Measurements from ENCODE around the gene ADCY9.

The ADCY9 gene

DNA sequence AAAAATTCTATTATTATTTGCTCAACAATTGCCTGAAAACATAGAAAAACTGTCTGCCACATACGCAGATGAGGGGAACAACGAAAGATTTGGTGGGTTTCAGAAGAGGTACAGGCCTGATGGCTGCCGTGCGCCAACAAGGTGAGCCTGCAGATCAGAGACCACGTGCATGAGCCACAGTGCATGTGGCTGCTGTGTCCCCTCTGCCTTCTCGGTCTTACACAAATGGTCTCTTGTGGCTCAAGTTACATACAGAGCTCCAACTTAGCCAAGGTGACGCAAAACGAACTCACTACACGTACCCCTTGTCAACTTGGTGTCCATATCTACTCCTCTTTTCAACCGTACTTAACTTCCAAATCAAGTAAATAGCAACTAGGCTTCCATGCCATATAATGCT, 82.3 kb downstream of the ADCY9 start:
- H3K4me3 ChIP-seq (ENCODE audit: low read length), result no peak overlapping the region
- no peak for DNase-seq (ENCODE audit: low read depth)
- TF ChIP-seq, protein P1, sequence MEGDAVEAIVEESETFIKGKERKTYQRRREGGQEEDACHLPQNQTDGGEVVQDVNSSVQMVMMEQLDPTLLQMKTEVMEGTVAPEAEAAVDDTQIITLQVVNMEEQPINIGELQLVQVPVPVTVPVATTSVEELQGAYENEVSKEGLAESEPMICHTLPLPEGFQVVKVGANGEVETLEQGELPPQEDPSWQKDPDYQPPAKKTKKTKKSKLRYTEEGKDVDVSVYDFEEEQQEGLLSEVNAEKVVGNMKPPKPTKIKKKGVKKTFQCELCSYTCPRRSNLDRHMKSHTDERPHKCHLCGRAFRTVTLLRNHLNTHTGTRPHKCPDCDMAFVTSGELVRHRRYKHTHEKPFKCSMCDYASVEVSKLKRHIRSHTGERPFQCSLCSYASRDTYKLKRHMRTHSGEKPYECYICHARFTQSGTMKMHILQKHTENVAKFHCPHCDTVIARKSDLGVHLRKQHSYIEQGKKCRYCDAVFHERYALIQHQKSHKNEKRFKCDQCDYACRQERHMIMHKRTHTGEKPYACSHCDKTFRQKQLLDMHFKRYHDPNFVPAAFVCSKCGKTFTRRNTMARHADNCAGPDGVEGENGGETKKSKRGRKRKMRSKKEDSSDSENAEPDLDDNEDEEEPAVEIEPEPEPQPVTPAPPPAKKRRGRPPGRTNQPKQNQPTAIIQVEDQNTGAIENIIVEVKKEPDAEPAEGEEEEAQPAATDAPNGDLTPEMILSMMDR (conservative IDR thresholded peaks at IDR 0.05; ENCODE audit: low read depth, low read length), result no peak

DNA sequence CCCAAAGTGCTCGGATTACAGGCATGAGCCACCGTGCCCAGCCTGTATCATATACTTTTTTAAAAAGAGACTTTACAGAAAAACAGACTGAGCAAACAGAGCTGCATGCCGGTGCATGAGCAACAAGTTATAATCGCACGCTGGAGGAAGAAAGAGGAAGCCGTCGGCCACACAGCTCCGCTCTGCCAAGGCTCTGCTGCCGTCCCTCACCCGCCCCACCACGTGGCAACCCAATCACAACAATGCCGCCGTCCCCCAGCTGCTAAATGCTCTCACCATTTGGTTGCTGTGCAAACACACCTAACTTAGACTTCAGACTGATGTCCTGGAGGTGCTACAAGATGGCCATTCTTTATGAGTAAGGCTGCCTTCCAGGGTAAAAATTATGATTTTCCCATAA, 83.5 kb downstream of the ADCY9 start:
- TF ChIP-seq, protein P1 (conservative IDR thresholded peaks at IDR 0.05; ENCODE audit: low read depth, low read length), result no peak
- H3K4me3 ChIP-seq (ENCODE audit: low read length), result no peak overlapping the region
- DNase-seq (ENCODE audit: low read depth), result no peak

DNA sequence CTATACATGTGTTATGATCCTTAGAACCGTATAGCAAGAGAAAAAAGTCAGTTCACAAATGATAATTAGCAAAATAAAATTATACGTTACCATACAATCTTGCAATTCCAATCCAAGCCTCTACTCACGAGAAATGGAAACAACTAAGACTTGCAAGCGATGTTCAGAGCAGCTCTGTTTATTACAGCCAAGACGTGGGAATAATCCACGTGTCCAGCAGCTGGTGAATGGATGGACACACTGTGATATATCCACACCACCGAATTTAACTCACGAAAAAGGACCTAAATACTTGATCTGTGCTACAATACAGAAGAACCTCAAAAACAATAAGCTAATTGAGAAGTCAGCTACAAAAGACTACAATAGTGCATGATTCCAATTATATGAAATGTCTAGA, 88.1 kb downstream of the ADCY9 start:
- DNase-seq (ENCODE audit: low read depth), result no peak
- no peak overlapping the region for H3K4me3 ChIP-seq (ENCODE audit: low read length)
- TF ChIP-seq, protein P1 (conservative IDR thresholded peaks at IDR 0.05; ENCODE audit: low read depth, low read length), result no peak

DNA sequence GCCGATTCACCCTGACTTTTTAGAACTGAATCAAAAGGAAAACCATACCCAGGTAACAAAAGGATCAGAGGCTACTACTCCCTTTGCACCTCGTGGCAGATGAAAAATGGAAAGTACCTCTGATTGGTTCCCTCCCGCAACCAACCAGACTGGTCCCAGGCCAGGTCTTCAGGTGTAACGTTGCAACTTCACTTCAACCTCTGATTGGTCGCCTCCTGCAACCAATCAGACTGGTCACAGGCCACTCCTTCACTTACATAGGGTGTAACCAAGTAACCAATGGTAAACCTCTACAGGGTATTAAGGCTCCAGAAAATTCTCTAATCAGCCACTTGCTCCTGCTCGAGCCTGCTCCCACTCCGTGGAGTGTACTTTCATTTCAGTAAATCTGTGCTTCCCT, 89.4 kb downstream of the ADCY9 start:
- no peak overlapping the region for H3K4me3 ChIP-seq (ENCODE audit: low read length)
- TF ChIP-seq, protein P1 (conservative IDR thresholded peaks at IDR 0.05; ENCODE audit: low read depth, low read length), result no peak
- DNase-seq (ENCODE audit: low read depth), result no peak

DNA sequence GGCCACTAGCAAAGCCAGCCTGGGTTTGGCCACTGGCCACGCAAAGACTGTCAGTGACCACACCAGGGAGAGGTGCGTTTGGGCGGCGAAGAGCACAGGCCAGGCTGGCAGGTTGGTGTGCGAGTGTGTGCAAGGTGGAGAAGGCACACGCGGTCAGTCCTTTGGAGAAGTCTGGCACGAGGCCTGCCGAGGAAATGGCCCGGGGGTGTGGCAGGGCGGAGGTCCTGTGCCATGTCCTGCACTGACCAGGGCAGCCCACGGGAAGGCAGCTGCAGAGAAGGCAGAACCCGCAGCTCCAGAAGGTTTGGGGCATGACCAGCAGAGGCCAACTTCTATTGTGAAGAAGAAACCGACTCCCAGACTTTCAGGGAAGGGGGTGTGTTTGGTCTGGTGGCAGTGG, 90.8 kb downstream of the ADCY9 start:
- no peak for DNase-seq (ENCODE audit: low read depth)
- no peak overlapping the region for H3K4me3 ChIP-seq (ENCODE audit: low read length)
- TF ChIP-seq, protein P1 (conservative IDR thresholded peaks at IDR 0.05; ENCODE audit: low read depth, low read length), result no peak

DNA sequence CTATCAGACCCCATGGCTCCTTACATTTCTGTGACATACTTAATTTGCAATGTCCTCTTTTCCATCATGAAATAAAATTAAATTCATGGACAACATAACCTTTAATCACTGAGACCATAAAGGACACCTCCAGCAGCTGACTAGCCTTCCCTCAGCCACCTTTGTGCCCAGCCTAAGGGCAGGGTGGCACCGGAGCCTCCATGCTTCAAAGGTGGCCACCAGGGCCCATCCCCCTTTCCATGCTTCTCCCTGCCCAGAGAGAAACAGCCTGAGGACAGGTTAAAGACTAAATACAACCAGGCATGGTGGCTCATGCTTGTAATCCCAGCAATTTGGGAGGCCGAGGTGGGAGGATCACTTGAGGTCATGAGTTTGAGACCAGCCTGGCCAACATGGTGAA, 94.3 kb downstream of the ADCY9 start:
- no peak overlapping the region for H3K4me3 ChIP-seq (ENCODE audit: low read length)
- TF ChIP-seq, protein P1 (conservative IDR thresholded peaks at IDR 0.05; ENCODE audit: low read depth, low read length), result no peak
- no peak for DNase-seq (ENCODE audit: low read depth)

DNA sequence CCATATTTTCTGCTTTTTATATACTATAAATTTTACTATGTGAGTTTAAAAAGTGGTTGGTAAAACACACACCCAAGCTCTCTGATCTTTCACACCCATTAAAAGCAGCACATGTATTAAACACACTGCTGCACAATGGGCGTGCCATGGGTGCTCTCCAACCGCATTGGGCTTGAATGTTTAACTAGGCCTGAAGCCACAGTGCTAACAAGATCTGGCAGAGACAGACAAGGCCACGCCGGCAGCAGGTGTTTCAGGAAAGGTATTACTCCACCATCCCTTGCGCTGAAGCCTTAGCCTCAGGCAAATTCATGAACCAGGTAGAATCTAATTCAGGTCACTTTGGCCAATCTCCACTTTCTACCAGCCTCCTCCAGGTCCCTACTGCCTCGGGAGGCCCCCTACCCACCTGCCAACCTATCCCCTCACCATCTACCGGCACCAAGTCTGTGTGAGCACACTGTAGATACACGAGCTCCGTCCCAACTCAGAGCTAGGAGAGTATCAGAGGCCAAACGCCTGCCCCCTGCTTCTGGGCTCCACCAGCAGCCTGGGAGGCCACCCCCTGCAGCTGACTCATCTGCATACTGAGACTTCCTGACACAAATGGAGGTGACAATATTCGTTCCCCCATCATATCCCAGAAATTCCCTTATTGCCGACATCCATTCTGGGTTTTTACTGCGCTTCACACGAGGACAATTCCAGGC, 95.0 kb downstream of the ADCY9 start:
- TF ChIP-seq, protein P1 (conservative IDR thresholded peaks at IDR 0.05; ENCODE audit: low read depth, low read length), result no peak
- no peak for DNase-seq (ENCODE audit: low read depth)
- no peak overlapping the region for H3K4me3 ChIP-seq (ENCODE audit: low read length)
